IMR-90 (cell line): ENCODE measurements around the gene FGF21.

Experiments
- CEBPB ChIP-seq: IDR thresholded peaks from 2 replicates; pipeline ENCODE4 v1.6.1; 2012; ENCODE audit warnings: low read depth, low read length, improper control_type of control experiment
- CTCF ChIP-seq: conservative IDR thresholded peaks from 2 replicates; pipeline ENCODE4 v1.5.1; 2012; ENCODE audit warnings: mild to moderate bottlenecking, low read depth, low read length, improper control_type of control experiment
- FOS ChIP-seq: fragments of 150-350 bp; IDR thresholded peaks from 2 replicates; pipeline ENCODE4 v1.6.1; 2016; ENCODE audit warnings: low read depth, low read length
- MAFK ChIP-seq: IDR thresholded peaks from 2 replicates; pipeline ENCODE4 v1.6.1; 2012; ENCODE audit warnings: low read depth, low read length, improper control_type of control experiment
- MAZ ChIP-seq: IDR thresholded peaks from 2 replicates; pipeline ENCODE4 v1.6.1; 2012; ENCODE audit warnings: low read depth, mild to moderate bottlenecking, low read length, improper control_type of control experiment, moderate library complexity, borderline replicate concordance
- MXI1 ChIP-seq: IDR thresholded peaks from 2 replicates; pipeline ENCODE4 v1.6.1; 2012; ENCODE audit warnings: low read depth, mild to moderate bottlenecking, low read length, moderate library complexity, borderline replicate concordance
- NFE2L2 ChIP-seq: fragments of 150-350 bp; IDR thresholded peaks from 2 replicates; pipeline ENCODE4 v1.6.1; 2016; ENCODE audit warnings: low read depth, mild to moderate bottlenecking, low read length
- POLR2A ChIP-seq: IDR thresholded peaks from 2 replicates; pipeline ENCODE4 v1.6.1; 2012; ENCODE audit warnings: mild to moderate bottlenecking, low read depth, low read length
- RAD21 ChIP-seq: IDR thresholded peaks from 2 replicates; pipeline ENCODE4 v1.6.1; 2012; ENCODE audit warnings: low read length, improper control_type of control experiment
- RCOR1 ChIP-seq: IDR thresholded peaks from 2 replicates; pipeline ENCODE4 v1.6.1; 2012; ENCODE audit warnings: mild to moderate bottlenecking, low read length, improper control_type of control experiment; ENCODE audit not compliant: insufficient replicate concordance
- RFX5 ChIP-seq: IDR thresholded peaks from 2 replicates; pipeline ENCODE4 v1.8.0; 2012; ENCODE audit warnings: low read depth, mild to moderate bottlenecking, low read length, moderate library complexity
- SMC3 ChIP-seq: fragments of 150-350 bp; IDR thresholded peaks from 2 replicates; pipeline ENCODE4 v1.6.1; 2016; ENCODE audit warnings: low read depth, mild to moderate bottlenecking, antibody characterized with exemption, low read length, moderate library complexity
- USF2 ChIP-seq: fragments of 150-350 bp; IDR thresholded peaks from 2 replicates; pipeline ENCODE4 v1.6.1; 2017; ENCODE audit warnings: mild to moderate bottlenecking, antibody characterized with exemption, low read length, low read depth

GRCh38 chr19:48734625-48735024 is 20.7 kb upstream of the FGF21 start:
- TF ChIP-seq CTCF (no peak), POLR2A (no peak), MXI1 (no peak), NFE2L2 (no peak), RFX5 (no peak), RAD21 (no peak), RCOR1 (no peak), FOS (no peak), CEBPB (no peak), MAFK (no peak), MAZ (no peak), SMC3 (no peak), USF2 (no peak)
